PC-9 (cell line): ENCODE measurements around the gene M6PR.
"Not testable (repeated sequence)": the region's sequence is repeated elsewhere in the genome, so short reads cannot be mapped to it uniquely, and the experiment has no call there.

Experiments used
- EZH2 ChIP-seq: fragments of 200-600 bp; sonication (generic); IDR thresholded peaks from 2 replicates; pipeline ENCODE4 v1.8.0; 2017; ENCODE audit warnings: antibody characterized with exemption, low read depth
- TF ChIP-seq, protein P1 (sequence below): fragments of 200-600 bp; sonication (generic); conservative IDR thresholded peaks from 2 replicates; pipeline ENCODE4 v1.6.1; 2017; ENCODE audit warnings: mixed run types, antibody characterized with exemption, mild to moderate bottlenecking, moderate library complexity

DNA sequence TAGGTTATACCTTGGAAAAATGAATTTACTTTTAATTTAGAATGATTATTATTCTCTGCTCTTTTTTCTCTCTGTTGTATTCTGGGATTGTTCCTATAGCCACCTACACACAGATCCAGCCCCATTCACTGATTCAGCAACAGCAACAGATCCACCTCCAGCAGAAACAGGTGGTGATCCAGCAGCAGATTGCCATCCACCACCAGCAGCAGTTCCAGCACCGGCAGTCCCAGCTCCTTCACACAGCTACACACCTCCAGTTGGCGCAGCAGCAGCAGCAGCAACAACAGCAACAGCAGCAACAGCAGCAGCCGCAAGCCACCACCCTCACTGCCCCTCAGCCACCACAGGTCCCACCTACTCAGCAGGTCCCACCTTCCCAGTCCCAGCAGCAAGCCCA lies 17.0 kb downstream of the M6PR start:
- TF ChIP-seq, protein P1, sequence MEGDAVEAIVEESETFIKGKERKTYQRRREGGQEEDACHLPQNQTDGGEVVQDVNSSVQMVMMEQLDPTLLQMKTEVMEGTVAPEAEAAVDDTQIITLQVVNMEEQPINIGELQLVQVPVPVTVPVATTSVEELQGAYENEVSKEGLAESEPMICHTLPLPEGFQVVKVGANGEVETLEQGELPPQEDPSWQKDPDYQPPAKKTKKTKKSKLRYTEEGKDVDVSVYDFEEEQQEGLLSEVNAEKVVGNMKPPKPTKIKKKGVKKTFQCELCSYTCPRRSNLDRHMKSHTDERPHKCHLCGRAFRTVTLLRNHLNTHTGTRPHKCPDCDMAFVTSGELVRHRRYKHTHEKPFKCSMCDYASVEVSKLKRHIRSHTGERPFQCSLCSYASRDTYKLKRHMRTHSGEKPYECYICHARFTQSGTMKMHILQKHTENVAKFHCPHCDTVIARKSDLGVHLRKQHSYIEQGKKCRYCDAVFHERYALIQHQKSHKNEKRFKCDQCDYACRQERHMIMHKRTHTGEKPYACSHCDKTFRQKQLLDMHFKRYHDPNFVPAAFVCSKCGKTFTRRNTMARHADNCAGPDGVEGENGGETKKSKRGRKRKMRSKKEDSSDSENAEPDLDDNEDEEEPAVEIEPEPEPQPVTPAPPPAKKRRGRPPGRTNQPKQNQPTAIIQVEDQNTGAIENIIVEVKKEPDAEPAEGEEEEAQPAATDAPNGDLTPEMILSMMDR, result not testable (repeated sequence)
- TF ChIP-seq EZH2, result not testable (repeated sequence)
